GM12878 (cell line): ENCODE data around the gene WDR18. TPM values are rescaled to one million over a fixed set of nuclear protein-coding genes. Genes with fewer than 3 reads are reported as not detected.
A peak's percentile ranks its signal among the peaks of the same experiment; 100 is the strongest.

Source experiments
- BMI1 ChIP-seq: fragments of 450-650 bp; IDR thresholded peaks from 2 replicates; pipeline ENCODE4 v1.6.1; 2016; ENCODE audit warnings: mild to moderate bottlenecking, moderate library complexity, borderline replicate concordance
- CEBPB ChIP-seq, 2 experiments: fragments of 150-350 bp in 1 of 2; IDR thresholded peaks; 2 replicates each; pipeline ENCODE4 v1.6.1; 2012 to 2014; ENCODE audit warnings: low read depth in 2 of 2, low read length in 2 of 2, borderline replicate concordance in 1 of 2, inconsistent platforms in 1 of 2
- CREM ChIP-seq: IDR thresholded peaks from 2 replicates; pipeline ENCODE4 v1.6.1; 2014; ENCODE audit warnings: antibody characterized with exemption, low read depth
- DPF2 ChIP-seq: fragments of 450-650 bp; IDR thresholded peaks from 2 replicates; pipeline ENCODE4 v1.6.1; 2017; ENCODE audit warnings: mild to moderate bottlenecking
- EED ChIP-seq: sonication (generic); IDR thresholded peaks from 2 replicates; pipeline ENCODE4 v1.6.1; 2016; ENCODE audit warnings: antibody characterized with exemption, low read depth
- FOXK2 ChIP-seq: fragments of 450-650 bp; IDR thresholded peaks from 2 replicates; pipeline ENCODE4 v1.6.1; 2017; ENCODE audit warnings: mild to moderate bottlenecking, moderate library complexity
- GABPA ChIP-seq: IDR thresholded peaks from 2 replicates; pipeline ENCODE4 v1.6.1; 2014; ENCODE audit warnings: antibody characterized with exemption, low read depth, mild to moderate bottlenecking, inconsistent platforms
- MTA3 ChIP-seq: IDR thresholded peaks from 2 replicates; pipeline ENCODE4 v1.6.1; 2012; ENCODE audit warnings: low read length, inconsistent platforms, borderline replicate concordance
- MXI1 ChIP-seq: fragments of 150-350 bp; IDR thresholded peaks from 2 replicates; pipeline ENCODE4 v1.6.1; 2011; ENCODE audit warnings: low read depth, mild to moderate bottlenecking, inconsistent platforms, low read length, improper control_type of control experiment
- NBN ChIP-seq: fragments of 450-650 bp; IDR thresholded peaks from 2 replicates; pipeline ENCODE4 v1.6.1; 2016
- NR2F1 ChIP-seq: fragments of 450-650 bp; conservative IDR thresholded peaks from 2 replicates; pipeline ENCODE4 v1.6.1; 2017; ENCODE audit warnings: mild to moderate bottlenecking
- NRF1 ChIP-seq: conservative IDR thresholded peaks from 2 replicates; pipeline ENCODE4 v1.6.1; 2011; ENCODE audit warnings: mild to moderate bottlenecking, low read depth, low read length, improper control_type of control experiment
- PML ChIP-seq: IDR thresholded peaks from 2 replicates; pipeline ENCODE4 v1.6.1; 2012; ENCODE audit warnings: low read length, inconsistent platforms
- SREBF2 ChIP-seq: IDR thresholded peaks from 2 replicates; pipeline ENCODE4 v1.6.1; 2012; ENCODE audit warnings: mild to moderate bottlenecking, low read length
- polyA plus RNA-seq, 11 experiments: library from polyadenylated mRNA; depleted of rRNA in 4 of 11; unstranded in 6 of 11; stranded (reverse) in 5 of 11; fragments of >200 nt; fragmentation: Nextera tagmentation in 4 of 11; fragmentation: Illumina TruSeq in 1 of 11; extraction: Ambion mirVana in 4 of 11; extraction: Trizol in 1 of 11; gene quantifications; 1 replicate in 1 of 11; 2 replicates in 10 of 11; pipeline versions ENCODE4 v1.2.1 to v1.2.3, GENCODE V29; 2011 to 2016; ENCODE audit warnings: inconsistent platforms in 2 of 11, missing spikeins in 2 of 11, low read depth in 1 of 11
- total RNA-seq, 4 experiments: library from RNA; depleted of rRNA in 3 of 4; stranded (reverse); fragments of >200 nt in 3 of 4; fragmentation: Illumina TruSeq in 1 of 4; extraction: Trizol in 1 of 4; gene quantifications; 2 replicates each; pipeline versions ENCODE4 v1.2.1 to v1.2.3, GENCODE V29; 2013 to 2021
- TF ChIP-seq, protein P1 (sequence below): fragments of 150-350 bp; IDR thresholded peaks from 2 replicates; pipeline ENCODE4 v1.6.1; 2014; ENCODE audit warnings: mild to moderate bottlenecking, low read depth, low read length
- TF ChIP-seq, protein P2 (sequence below): fragments of 450-650 bp; IDR thresholded peaks from 2 replicates; pipeline ENCODE4 v1.6.1; 2016; ENCODE audit warnings: mild to moderate bottlenecking, moderate library complexity, borderline replicate concordance
- TF ChIP-seq, protein P3 (sequence below): fragments of 450-650 bp; IDR thresholded peaks from 2 replicates; pipeline ENCODE4 v1.6.1; 2017; ENCODE audit warnings: antibody characterized with exemption, mild to moderate bottlenecking, moderate library complexity
- TF ChIP-seq, protein P4 (sequence below): IDR thresholded peaks from 2 replicates; pipeline ENCODE4 v1.6.1; 2012; ENCODE audit warnings: low read depth, low read length, improper control_type of control experiment

WDR18 gene
- total and polyA plus RNA-seq, 10 of the 15 experiments (the other 5 are each of a cell fraction or from before 2014, with no cell fraction given): 3.0 to 206 (median 62.3) TPM

DNA sequence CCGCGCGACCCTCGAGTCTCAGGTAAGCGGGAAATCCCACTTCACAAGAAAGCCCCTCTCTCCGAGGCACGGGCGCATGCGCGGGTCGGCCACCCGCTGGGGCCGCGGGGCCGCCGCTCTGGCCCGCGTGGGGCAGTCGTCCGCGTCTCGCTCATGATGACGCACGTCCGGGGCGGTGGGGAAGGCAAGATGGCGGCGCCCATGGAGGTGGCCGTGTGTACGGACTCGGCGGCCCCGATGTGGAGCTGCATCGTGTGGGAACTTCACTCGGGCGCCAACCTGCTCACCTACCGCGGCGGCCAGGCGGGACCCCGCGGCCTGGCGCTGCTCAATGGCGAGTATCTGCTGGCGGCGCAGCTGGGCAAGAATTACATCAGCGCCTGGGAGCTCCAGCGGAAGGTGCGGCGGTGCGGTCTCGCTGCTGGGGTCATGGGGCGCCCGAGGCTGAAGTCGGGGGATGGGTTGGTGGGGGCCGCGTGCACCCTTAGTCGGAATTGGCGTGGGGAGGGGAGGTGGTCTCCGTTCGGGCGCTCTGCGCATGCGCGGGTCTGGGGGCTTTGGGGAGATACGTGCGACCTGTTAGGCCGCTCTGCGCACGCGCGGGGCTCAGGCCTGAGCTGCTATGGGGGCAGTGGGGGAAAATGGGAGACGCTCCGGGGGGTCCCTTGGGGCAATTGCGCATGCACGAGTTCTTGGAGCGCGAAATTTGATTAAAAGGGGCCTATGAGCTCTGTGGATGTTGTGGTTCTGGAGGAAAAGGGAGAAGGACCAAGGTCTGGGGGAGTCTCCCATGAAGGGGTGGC is at the start of gene WDR18 (continued):
- TF ChIP-seq, protein P1, sequence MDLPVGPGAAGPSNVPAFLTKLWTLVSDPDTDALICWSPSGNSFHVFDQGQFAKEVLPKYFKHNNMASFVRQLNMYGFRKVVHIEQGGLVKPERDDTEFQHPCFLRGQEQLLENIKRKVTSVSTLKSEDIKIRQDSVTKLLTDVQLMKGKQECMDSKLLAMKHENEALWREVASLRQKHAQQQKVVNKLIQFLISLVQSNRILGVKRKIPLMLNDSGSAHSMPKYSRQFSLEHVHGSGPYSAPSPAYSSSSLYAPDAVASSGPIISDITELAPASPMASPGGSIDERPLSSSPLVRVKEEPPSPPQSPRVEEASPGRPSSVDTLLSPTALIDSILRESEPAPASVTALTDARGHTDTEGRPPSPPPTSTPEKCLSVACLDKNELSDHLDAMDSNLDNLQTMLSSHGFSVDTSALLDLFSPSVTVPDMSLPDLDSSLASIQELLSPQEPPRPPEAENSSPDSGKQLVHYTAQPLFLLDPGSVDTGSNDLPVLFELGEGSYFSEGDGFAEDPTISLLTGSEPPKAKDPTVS: no peak
- TF ChIP-seq PML (no peak; the same call in 1 of the 2 replicates), DPF2 (peak; percentile 74), MXI1 (peak; percentile 89), SREBF2 (no peak), BMI1 (no peak), FOXK2 (no peak; the same call in 1 of the 2 replicates), MTA3 (no peak), EED (no peak), NRF1 (peak; percentile 90), CEBPB (IDR thresholded peaks at IDR 0.05; ENCODE audit: borderline replicate concordance in 1 of 2, low read depth in 2 of 2, low read length in 2 of 2) (no peak), GABPA (peak; percentile 88), NBN (peak; percentile 81; the same call in 1 of the 2 replicates), CREM (peak; percentile 98), NR2F1 (peak; percentile 71)
- TF ChIP-seq, protein P2, sequence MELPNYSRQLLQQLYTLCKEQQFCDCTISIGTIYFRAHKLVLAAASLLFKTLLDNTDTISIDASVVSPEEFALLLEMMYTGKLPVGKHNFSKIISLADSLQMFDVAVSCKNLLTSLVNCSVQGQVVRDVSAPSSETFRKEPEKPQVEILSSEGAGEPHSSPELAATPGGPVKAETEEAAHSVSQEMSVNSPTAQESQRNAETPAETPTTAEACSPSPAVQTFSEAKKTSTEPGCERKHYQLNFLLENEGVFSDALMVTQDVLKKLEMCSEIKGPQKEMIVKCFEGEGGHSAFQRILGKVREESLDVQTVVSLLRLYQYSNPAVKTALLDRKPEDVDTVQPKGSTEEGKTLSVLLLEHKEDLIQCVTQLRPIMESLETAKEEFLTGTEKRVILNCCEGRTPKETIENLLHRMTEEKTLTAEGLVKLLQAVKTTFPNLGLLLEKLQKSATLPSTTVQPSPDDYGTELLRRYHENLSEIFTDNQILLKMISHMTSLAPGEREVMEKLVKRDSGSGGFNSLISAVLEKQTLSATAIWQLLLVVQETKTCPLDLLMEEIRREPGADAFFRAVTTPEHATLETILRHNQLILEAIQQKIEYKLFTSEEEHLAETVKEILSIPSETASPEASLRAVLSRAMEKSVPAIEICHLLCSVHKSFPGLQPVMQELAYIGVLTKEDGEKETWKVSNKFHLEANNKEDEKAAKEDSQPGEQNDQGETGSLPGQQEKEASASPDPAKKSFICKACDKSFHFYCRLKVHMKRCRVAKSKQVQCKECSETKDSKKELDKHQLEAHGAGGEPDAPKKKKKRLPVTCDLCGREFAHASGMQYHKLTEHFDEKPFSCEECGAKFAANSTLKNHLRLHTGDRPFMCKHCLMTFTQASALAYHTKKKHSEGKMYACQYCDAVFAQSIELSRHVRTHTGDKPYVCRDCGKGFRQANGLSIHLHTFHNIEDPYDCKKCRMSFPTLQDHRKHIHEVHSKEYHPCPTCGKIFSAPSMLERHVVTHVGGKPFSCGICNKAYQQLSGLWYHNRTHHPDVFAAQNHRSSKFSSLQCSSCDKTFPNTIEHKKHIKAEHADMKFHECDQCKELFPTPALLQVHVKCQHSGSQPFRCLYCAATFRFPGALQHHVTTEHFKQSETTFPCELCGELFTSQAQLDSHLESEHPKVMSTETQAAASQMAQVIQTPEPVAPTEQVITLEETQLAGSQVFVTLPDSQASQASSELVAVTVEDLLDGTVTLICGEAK: peak; percentile 81; the same call in 1 of the 2 replicates
- TF ChIP-seq, protein P3, sequence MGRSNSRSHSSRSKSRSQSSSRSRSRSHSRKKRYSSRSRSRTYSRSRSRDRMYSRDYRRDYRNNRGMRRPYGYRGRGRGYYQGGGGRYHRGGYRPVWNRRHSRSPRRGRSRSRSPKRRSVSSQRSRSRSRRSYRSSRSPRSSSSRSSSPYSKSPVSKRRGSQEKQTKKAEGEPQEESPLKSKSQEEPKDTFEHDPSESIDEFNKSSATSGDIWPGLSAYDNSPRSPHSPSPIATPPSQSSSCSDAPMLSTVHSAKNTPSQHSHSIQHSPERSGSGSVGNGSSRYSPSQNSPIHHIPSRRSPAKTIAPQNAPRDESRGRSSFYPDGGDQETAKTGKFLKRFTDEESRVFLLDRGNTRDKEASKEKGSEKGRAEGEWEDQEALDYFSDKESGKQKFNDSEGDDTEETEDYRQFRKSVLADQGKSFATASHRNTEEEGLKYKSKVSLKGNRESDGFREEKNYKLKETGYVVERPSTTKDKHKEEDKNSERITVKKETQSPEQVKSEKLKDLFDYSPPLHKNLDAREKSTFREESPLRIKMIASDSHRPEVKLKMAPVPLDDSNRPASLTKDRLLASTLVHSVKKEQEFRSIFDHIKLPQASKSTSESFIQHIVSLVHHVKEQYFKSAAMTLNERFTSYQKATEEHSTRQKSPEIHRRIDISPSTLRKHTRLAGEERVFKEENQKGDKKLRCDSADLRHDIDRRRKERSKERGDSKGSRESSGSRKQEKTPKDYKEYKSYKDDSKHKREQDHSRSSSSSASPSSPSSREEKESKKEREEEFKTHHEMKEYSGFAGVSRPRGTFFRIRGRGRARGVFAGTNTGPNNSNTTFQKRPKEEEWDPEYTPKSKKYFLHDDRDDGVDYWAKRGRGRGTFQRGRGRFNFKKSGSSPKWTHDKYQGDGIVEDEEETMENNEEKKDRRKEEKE: no peak
- TF ChIP-seq, protein P4, sequence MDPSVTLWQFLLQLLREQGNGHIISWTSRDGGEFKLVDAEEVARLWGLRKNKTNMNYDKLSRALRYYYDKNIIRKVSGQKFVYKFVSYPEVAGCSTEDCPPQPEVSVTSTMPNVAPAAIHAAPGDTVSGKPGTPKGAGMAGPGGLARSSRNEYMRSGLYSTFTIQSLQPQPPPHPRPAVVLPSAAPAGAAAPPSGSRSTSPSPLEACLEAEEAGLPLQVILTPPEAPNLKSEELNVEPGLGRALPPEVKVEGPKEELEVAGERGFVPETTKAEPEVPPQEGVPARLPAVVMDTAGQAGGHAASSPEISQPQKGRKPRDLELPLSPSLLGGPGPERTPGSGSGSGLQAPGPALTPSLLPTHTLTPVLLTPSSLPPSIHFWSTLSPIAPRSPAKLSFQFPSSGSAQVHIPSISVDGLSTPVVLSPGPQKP: peak; percentile 57; the same call in 1 of the 2 replicates
